NCI-H446 treated with DMSO at 0.1 percent for 48 hours (cell line): ENCODE results near the gene GET3.
A peak's percentile ranks its signal among the peaks of the same experiment; 100 is the strongest.
"Not testable (repeated sequence)": the region's sequence is repeated elsewhere in the genome, so short reads cannot be mapped to it uniquely, and the experiment has no call there.

Experiments used
- DNase-seq: peaks from one replicate; lab custom pipeline; 2025; lab: John Stamatoyannopoulos, UW

Gene GET3

DNA sequence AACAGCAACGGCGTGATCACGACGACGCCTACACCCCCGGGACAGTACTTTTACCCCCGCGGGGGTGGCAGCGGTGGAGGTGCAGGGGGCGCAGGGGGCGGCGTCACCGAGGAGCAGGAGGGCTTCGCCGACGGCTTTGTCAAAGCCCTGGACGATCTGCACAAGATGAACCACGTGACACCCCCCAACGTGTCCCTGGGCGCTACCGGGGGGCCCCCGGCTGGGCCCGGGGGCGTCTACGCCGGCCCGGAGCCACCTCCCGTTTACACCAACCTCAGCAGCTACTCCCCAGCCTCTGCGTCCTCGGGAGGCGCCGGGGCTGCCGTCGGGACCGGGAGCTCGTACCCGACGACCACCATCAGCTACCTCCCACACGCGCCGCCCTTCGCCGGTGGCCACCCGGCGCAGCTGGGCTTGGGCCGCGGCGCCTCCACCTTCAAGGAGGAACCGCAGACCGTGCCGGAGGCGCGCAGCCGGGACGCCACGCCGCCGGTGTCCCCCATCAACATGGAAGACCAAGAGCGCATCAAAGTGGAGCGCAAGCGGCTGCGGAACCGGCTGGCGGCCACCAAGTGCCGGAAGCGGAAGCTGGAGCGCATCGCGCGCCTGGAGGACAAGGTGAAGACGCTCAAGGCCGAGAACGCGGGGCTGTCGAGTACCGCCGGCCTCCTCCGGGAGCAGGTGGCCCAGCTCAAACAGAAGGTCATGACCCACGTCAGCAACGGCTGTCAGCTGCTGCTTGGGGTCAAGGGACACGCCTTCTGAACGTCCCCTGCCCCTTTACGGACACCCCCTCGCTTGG lies 55.0 kb downstream of the GET3 start:
- DNase-seq, result peak; percentile 54

DNA sequence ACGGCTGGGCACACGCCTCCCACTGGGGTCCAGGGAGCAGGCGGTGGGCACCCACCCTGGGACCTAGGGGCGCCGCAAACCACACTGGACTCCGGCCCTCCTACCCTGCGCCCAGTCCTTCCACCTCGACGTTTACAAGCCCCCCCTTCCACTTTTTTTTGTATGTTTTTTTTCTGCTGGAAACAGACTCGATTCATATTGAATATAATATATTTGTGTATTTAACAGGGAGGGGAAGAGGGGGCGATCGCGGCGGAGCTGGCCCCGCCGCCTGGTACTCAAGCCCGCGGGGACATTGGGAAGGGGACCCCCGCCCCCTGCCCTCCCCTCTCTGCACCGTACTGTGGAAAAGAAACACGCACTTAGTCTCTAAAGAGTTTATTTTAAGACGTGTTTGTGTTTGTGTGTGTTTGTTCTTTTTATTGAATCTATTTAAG lies 55.6 kb downstream of the GET3 start:
- no peak for DNase-seq

DNA sequence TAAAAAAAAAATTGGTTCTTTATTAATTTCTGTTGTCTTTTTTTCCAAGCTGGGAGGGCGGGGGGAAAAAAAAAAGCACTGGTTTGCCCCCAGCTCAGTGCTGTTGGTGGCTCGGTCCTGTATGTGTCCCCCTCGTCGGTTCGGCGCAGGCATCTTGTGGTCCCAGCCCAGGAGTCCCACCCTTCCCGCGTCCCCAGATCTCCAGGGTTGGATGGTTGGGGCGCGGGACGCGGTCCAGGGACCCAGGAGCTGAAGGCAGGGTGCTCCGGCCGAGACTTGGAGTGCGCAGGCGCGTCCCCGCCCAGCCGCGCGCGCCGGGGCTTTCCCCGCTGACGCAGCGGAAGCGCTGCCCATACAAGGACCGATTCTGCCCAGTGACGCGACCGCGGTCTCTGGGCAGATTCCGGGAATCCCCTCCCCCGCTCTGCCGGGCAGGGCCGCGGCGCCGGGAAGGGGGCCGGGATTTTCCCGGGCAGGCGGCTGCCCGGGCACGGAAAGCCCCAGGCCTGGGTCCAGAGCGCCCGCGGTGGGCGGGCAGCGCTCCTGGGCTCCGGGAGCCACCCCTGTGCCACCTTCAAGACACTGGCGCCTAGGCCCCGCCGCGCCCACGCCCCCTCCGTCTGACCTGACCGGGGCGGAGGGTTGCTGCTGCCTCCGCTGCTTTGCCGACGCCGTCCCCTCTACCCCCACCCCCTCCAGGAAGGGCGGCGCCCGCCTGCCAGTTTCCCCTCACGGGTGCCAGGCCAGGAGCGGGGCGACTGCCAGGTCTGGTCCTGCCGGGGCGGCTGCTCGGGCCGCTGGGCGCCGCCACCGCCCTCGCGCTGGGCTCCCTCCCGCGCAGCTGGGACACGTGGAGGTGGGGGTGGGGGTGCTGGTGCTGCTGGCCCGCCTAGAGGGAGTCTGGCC lies 56.2 kb downstream of the GET3 start:
- DNase-seq, result peak; percentile 86

DNA sequence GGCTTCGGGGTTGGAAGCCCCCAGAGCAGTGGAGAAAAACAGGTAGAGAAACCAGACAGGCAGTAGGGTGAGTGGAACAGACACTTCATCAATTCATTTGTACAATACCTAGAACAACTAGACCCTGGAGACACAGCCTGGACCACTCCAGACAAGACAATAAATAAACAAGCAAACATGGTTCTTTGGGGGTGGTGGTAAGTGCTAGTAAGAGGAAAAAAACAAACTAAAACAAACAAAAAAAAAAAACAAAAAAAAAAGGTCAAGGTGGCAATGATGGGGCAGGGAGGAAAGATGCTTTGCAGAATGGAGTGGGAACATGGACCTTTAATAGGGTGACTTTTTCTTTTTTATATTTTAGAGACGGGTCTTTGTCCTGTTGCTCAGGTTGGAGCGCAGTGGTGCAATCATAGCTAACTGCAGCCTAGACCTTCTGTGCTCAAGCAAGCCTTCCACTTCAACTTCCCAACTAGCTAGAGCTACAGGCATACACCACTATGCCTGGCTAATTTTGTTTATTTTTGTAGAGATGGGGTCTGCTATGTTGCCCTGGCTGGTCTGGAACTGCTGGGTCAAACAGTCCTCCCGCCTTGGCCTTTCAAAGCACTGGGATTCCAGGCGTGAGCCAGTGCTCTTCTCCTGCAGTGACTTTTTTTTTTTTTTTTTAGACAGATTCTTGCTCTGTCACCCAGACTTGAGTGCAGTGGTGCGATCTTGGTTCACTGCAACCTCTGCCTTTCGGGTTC lies 57.1 kb downstream of the GET3 start:
- no peak for DNase-seq

- no peak for DNase-seq
Observed at GRCh38 chr19:12794971-12795381, 57.7 kb downstream of the GET3 start.

GRCh38 chr19:12796146-12797071 lies 59.1 kb downstream of the GET3 start:
- peak; percentile 62 for DNase-seq

GRCh38 chr19:12797141-12797587 lies 59.9 kb downstream of the GET3 start:
- DNase-seq, result no peak

DNA sequence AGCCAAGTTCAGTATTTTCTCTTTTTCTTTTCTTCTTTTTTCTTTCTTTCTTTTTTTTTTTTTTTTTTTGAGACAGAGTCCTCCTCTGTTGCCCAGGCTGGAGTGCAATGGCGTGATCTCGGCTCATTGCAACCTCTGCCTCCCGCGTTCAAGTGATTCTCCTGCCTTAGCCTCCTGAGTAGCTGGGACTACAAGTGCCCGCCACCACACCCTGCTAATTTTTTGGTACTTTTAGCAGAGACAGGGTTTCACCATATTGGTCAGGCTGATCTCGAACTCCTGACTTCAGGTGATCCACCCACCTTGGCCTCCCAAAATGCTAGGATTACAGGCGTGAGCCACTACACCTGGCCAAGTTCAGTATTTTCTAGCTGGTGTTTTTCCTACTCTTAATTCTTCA lies 60.3 kb downstream of the GET3 start:
- not testable (repeated sequence) for DNase-seq
